ENCODE measurements around the gene SPARC.

GRCh38 chr5:151664694-151665585 is 21.8 kb downstream of the SPARC start:
- TF ChIP-seq CTCF (IDR thresholded peaks at IDR 0.05) (no peak), ZFX (IDR thresholded peaks at IDR 0.05; ENCODE audit: borderline replicate concordance) (no peak)
